ENCODE data around the gene KL.

DNA sequence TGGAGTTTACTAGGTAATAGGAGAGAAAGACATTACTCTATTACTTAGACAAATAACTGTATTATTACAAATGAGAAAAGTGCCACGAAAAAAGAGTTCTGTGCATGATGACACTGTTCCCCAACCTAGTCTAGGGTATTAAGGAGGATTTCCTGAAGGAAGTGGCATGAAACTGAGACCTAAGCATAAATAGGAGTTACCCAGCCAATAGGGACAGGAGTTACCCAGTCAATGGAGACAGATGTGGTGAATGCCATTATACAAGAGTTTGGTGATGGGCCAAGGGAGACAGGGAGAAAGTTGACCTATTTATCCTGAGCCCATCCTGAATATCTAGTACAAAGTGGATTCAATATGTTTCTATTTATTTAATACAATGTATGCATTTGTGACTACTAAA is 65.4 kb downstream of the KL start:
- TF ChIP-seq, protein P1, sequence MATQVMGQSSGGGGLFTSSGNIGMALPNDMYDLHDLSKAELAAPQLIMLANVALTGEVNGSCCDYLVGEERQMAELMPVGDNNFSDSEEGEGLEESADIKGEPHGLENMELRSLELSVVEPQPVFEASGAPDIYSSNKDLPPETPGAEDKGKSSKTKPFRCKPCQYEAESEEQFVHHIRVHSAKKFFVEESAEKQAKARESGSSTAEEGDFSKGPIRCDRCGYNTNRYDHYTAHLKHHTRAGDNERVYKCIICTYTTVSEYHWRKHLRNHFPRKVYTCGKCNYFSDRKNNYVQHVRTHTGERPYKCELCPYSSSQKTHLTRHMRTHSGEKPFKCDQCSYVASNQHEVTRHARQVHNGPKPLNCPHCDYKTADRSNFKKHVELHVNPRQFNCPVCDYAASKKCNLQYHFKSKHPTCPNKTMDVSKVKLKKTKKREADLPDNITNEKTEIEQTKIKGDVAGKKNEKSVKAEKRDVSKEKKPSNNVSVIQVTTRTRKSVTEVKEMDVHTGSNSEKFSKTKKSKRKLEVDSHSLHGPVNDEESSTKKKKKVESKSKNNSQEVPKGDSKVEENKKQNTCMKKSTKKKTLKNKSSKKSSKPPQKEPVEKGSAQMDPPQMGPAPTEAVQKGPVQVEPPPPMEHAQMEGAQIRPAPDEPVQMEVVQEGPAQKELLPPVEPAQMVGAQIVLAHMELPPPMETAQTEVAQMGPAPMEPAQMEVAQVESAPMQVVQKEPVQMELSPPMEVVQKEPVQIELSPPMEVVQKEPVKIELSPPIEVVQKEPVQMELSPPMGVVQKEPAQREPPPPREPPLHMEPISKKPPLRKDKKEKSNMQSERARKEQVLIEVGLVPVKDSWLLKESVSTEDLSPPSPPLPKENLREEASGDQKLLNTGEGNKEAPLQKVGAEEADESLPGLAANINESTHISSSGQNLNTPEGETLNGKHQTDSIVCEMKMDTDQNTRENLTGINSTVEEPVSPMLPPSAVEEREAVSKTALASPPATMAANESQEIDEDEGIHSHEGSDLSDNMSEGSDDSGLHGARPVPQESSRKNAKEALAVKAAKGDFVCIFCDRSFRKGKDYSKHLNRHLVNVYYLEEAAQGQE (IDR thresholded peaks at IDR 0.05; ENCODE audit: insufficient read depth in 1 of 2, low read depth in 2 of 2, low read length in 2 of 2) = no peak
- no peak for TF ChIP-seq POLR2AphosphoS5 (IDR thresholded peaks at IDR 0.05; ENCODE audit: low read depth, low read length)
- TF ChIP-seq SIN3A (IDR thresholded peaks at IDR 0.05; ENCODE audit: borderline replicate concordance, insufficient read depth, low read length) = no peak
- no peak for TF ChIP-seq TAF1 (IDR thresholded peaks at IDR 0.05; ENCODE audit: borderline replicate concordance, insufficient read depth, low read length)
- TF ChIP-seq FOXP2 (optimal IDR thresholded peaks at IDR 0.05; ENCODE audit: borderline replicate concordance, extremely low read depth, extremely low read length, insufficient read depth) = no peak

Data from PFSK-1 (cell line).